ENCODE data around the gene HIVEP3.

- no peak for TF ChIP-seq CTCF (IDR thresholded peaks at IDR 0.05)
- TF ChIP-seq EZH2phosphoT487 (IDR thresholded peaks at IDR 0.05), result no peak
- no peak for TF ChIP-seq EZH2 (IDR thresholded peaks at IDR 0.05)
Measured at GRCh38 chr1:41851589-41851988, 67.1 kb downstream of the HIVEP3 start.
